Ovary (tissue), 1 donor: ENCODE measurements around the gene WNK1.

Experiments used
- EP300 ChIP-seq: sonication (generic); formaldehyde crosslinking; IDR thresholded peaks from one replicate; pipeline ENCODE4 v1.6.1; 2017; ENCODE audit warnings: antibody characterized with exemption
- POLR2A ChIP-seq: fragments of 450-650 bp; IDR thresholded peaks from one replicate; pipeline ENCODE4 v1.6.1; 2017; ENCODE audit warnings: antibody characterized with exemption, mild to moderate bottlenecking, moderate library complexity

GRCh38 chr12:863285-863684, 110.9 kb downstream of the WNK1 start:
- TF ChIP-seq EP300, result no peak
- TF ChIP-seq POLR2A, result no peak
